PC-9 (cell line): ENCODE data around the gene MTIF2. TPM values are rescaled to one million over a fixed set of nuclear protein-coding genes. Genes with fewer than 3 reads are reported as not detected.
"Not testable (repeated sequence)": the region's sequence is repeated elsewhere in the genome, so short reads cannot be mapped to it uniquely, and the experiment has no call there.

Experiments
- BruUV-seq: library from RNA; stranded (reverse); fragments of 400-500 nt; replicated peaks from 2 replicates; lab custom pipeline; 2021; lab: Mats Ljungman, UMichigan
- CTCF ChIA-PET: fragments of 300-600 bp; sonication (Branson Sonifier 250); formaldehyde crosslinking; loops from one replicate; lab custom pipeline; 2022; ENCODE audit warnings: antibody characterized with exemption; lab: Charles Lee
- POLR2A ChIA-PET: fragments of 300-600 bp; sonication (Branson Sonifier 250); formaldehyde crosslinking; loops from one replicate; lab custom pipeline; 2022; ENCODE audit warnings: antibody characterized with exemption; ENCODE audit not compliant: unreplicated experiment; lab: Charles Lee
- DNase-seq, 2 experiments: peaks; one replicate each; pipeline versions ENCODE4 v3.0.0 to v3.0.0-alpha.2; 2015 to 2022; ENCODE audit warnings: mixed read lengths in 1 of 2
- H2AFZ ChIP-seq: fragments of 200-600 bp; sonication (generic); 2 replicates; pipeline ENCODE4 v1.8.1; 2017; ENCODE audit warnings: antibody characterized with exemption
- H3F3A ChIP-seq: fragments of 200-600 bp; sonication (generic); 2 replicates; pipeline ENCODE4 v1.8.1; 2017; ENCODE audit warnings: antibody characterized with exemption, mild to moderate bottlenecking, low read depth; ENCODE audit not compliant: insufficient read depth
- H3K27ac ChIP-seq: fragments of 200-600 bp; sonication (generic); 2 replicates; pipeline ENCODE4 v1.6.1; 2016; ENCODE audit warnings: mixed run types
- H3K27me3 ChIP-seq: fragments of 200-600 bp; sonication (generic); 2 replicates; pipeline ENCODE4 v1.6.1; 2016; ENCODE audit warnings: low read depth, mixed run types; ENCODE audit not compliant: insufficient read depth
- H3K36me3 ChIP-seq: fragments of 200-600 bp; sonication (generic); 2 replicates; pipeline ENCODE4 v1.6.1; 2016; ENCODE audit warnings: low read depth, mixed run types
- H3K4me1 ChIP-seq: fragments of 200-600 bp; sonication (generic); replicated peaks from 2 replicates; pipeline ENCODE4 v1.6.1; 2016; ENCODE audit warnings: mixed run types; ENCODE audit not compliant: insufficient read depth
- H3K4me2 ChIP-seq: fragments of 200-600 bp; sonication (generic); 2 replicates; pipeline ENCODE4 v1.6.1; 2017; ENCODE audit warnings: mixed run types
- H3K4me3 ChIP-seq: fragments of 200-600 bp; sonication (generic); 2 replicates; pipeline ENCODE4 v1.6.1; 2016; ENCODE audit warnings: mixed run types
- H3K79me2 ChIP-seq: fragments of 200-600 bp; sonication (generic); 2 replicates; pipeline ENCODE4 v1.6.1; 2017; ENCODE audit warnings: low read depth, mixed run types
- H3K9me2 ChIP-seq: fragments of 200-600 bp; sonication (generic); 2 replicates; pipeline ENCODE4 v1.8.1; 2017; ENCODE audit warnings: mild to moderate bottlenecking; ENCODE audit not compliant: insufficient read depth
- H3K9me3 ChIP-seq: fragments of 200-600 bp; sonication (generic); 2 replicates; pipeline ENCODE4 v1.8.1; 2016; ENCODE audit warnings: low read depth; ENCODE audit not compliant: insufficient read depth
- H4K20me1 ChIP-seq: fragments of 200-600 bp; sonication (generic); 2 replicates; pipeline ENCODE4 v1.8.1; 2017; ENCODE audit not compliant: insufficient read depth
- EZH2 ChIP-seq: fragments of 200-600 bp; sonication (generic); IDR thresholded peaks from 2 replicates; pipeline ENCODE4 v1.8.0; 2017; ENCODE audit warnings: antibody characterized with exemption, low read depth
- intact Hi-C: fragments of 100-400 bp; cut with micrococcal nuclease; formaldehyde crosslinking; loops from one replicate; pipeline ENCODE4 v1.10.0; 2022; ENCODE audit not compliant: unreplicated experiment
- total RNA-seq: library from RNA; stranded (reverse); gene quantifications from 2 replicates; pipeline ENCODE4 v1.2.3, GENCODE V29; 2021
- TF ChIP-seq, protein P1 (sequence below): fragments of 200-600 bp; sonication (generic); conservative IDR thresholded peaks from 2 replicates; pipeline ENCODE4 v1.6.1; 2017; ENCODE audit warnings: mixed run types, antibody characterized with exemption, mild to moderate bottlenecking, moderate library complexity

The MTIF2 gene
- total RNA-seq, 1 experiment from 2014 or later, result 52.0 TPM

- ChIA-PET CTCF (no interaction called here), POLR2A (no interaction called here)
- Histone ChIP-seq H3K4me1 (peaks cover 16% of the 10 kb centered on the region), H3K79me2 (peaks cover 64% of the 10 kb centered on the region), H3K27me3 (no peaks in the 10 kb centered on the region), H3K4me3 (no peak overlapping the region), H3K27ac (no peak overlapping the region), H4K20me1 (peaks cover 15% of the 10 kb centered on the region), H3K4me2 (no peak overlapping the region), H3K9me3 (no peaks in the 10 kb centered on the region), H2AFZ (no peak overlapping the region), H3K9me2 (no peaks in the 10 kb centered on the region), H3F3A (peaks cover 32% of the 10 kb centered on the region), H3K36me3 (peaks cover 21% of the 10 kb centered on the region)
- TF ChIP-seq, protein P1, sequence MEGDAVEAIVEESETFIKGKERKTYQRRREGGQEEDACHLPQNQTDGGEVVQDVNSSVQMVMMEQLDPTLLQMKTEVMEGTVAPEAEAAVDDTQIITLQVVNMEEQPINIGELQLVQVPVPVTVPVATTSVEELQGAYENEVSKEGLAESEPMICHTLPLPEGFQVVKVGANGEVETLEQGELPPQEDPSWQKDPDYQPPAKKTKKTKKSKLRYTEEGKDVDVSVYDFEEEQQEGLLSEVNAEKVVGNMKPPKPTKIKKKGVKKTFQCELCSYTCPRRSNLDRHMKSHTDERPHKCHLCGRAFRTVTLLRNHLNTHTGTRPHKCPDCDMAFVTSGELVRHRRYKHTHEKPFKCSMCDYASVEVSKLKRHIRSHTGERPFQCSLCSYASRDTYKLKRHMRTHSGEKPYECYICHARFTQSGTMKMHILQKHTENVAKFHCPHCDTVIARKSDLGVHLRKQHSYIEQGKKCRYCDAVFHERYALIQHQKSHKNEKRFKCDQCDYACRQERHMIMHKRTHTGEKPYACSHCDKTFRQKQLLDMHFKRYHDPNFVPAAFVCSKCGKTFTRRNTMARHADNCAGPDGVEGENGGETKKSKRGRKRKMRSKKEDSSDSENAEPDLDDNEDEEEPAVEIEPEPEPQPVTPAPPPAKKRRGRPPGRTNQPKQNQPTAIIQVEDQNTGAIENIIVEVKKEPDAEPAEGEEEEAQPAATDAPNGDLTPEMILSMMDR, result no peak
- TF ChIP-seq EZH2, result no peak
- DNase-seq, result no peak
- intact Hi-C loops, result no loop called here
- no TSS peak for BruUV-seq
Observed at GRCh38 chr2:55229221-55229620, 39.8 kb downstream of the MTIF2 start.

GRCh38 chr2:55228226-55228563 lies 40.8 kb downstream of the MTIF2 start:
- Histone ChIP-seq H4K20me1 (peaks cover 7% of the 10 kb centered on the region; the same call in 1 of the 2 replicates), H3K4me3 (no peak overlapping the region), H2AFZ (no peak overlapping the region), H3F3A (peaks cover 26% of the 10 kb centered on the region), H3K9me3 (no peaks in the 10 kb centered on the region), H3K79me2 (peaks cover 54% of the 10 kb centered on the region), H3K4me1 (peaks cover 10% of the 10 kb centered on the region), H3K9me2 (no peaks in the 10 kb centered on the region), H3K27ac (no peak overlapping the region), H3K4me2 (peak overlapping the region; percentile 3; the same call in 1 of the 2 replicates), H3K36me3 (peaks cover 11% of the 10 kb centered on the region), H3K27me3 (no peaks in the 10 kb centered on the region)
- CTCF ChIA-PET, result no interaction called here
- TF ChIP-seq, protein P1, result no peak
- no peak for TF ChIP-seq EZH2
- no peak for DNase-seq
- intact Hi-C loops, result no loop called here
- POLR2A ChIA-PET, result interaction anchor here (0.7 kb wide), 1 partner anchor 345 kb away, joined by 23 read pairs; no protein-coding TSS in a partner anchor
- BruUV-seq, result no TSS peak

DNA sequence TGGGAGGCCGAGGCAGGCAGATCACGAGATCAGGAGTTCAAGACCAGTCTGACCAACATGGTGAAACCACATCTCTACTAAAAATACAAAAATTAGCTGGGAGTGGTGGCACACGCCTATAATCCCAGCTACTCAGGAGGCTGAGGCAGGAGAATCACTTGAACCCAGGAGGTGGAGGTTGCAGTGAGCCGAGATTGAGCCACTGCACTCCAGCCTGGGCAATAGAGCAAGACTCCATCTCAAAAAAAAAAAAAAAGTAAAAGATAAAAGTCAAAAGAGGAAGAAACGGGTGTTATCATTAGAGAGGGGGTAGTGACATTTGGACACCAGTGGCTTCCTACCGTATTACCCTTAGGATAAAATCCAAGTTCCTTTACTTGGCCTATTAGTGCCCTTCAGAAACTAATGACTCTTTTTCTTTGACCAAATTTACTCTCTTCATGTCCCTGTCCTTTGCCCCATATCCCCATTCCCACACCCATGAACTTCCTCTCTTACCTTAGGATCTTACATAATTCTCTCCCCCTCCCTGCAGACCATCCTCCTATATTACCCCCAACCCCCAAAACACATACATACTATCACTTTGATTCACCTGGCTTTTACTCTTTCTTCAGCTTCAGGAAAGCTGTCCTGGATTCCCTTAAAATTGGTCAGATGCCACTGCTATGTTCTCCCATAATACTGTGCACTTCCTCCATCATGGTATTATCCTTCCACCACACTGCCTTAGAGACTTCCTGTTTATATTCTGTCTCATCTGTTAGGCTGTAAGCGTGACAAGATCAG lies 41.4 kb downstream of the MTIF2 start:
- H3K27ac ChIP-seq, H3K9me3 ChIP-seq, DNase-seq, H3K9me2 ChIP-seq, H2AFZ ChIP-seq, BruUV-seq, H3K27me3 ChIP-seq, H4K20me1 ChIP-seq, intact Hi-C loops, H3K4me3 ChIP-seq, CTCF ChIA-PET, H3K36me3 ChIP-seq: not testable (repeated sequence)
- Histone ChIP-seq H3K4me2 (peak overlapping the region; percentile 3; the same call in 1 of the 2 replicates), H3K79me2 (peaks cover 49% of the 10 kb centered on the region), H3K4me1 (peaks cover 13% of the 10 kb centered on the region), H3F3A (peaks cover 22% of the 10 kb centered on the region; the same call in 1 of the 2 replicates)
- POLR2A ChIA-PET, result interaction anchor here (0.7 kb wide), 1 partner anchor 136 kb away, joined by 3 read pairs; no protein-coding TSS in a partner anchor
